Adipose tissue (tissue), 3 donors: ENCODE results near the gene RPLP2. TPM values are rescaled to one million over a fixed set of nuclear protein-coding genes. Genes with fewer than 3 reads are reported as not detected.

Source experiments
- H3K27ac ChIP-seq: one replicate; pipeline ENCODE4 v1.5.1; 2013; ENCODE audit warnings: low read depth, low read length
- WGBS, 3 donors: extraction: QIAGEN DNeasy Blood & Tissue Kit; methylation state at CpG; one replicate each; pipeline ENCODE4 v1.1.7; 2013; 5-methylcytosine and 5-hydroxymethylcytosine counted together
- polyA plus RNA-seq, 3 donors: library from polyadenylated mRNA; stranded (reverse); fragments of 200-250 nt; gene quantifications; one replicate each; pipeline ENCODE4 v1.2.3, GENCODE V29; 2013
- donor health status: healthy with polysubstance abuse.
- donor health status: Bipolar disorder and iron deficiency.
- donor health status: healthy.

RPLP2 gene
- polyA plus RNA-seq, 3 donors = 1,158 to 3,822 (median 2,898) TPM

DNA sequence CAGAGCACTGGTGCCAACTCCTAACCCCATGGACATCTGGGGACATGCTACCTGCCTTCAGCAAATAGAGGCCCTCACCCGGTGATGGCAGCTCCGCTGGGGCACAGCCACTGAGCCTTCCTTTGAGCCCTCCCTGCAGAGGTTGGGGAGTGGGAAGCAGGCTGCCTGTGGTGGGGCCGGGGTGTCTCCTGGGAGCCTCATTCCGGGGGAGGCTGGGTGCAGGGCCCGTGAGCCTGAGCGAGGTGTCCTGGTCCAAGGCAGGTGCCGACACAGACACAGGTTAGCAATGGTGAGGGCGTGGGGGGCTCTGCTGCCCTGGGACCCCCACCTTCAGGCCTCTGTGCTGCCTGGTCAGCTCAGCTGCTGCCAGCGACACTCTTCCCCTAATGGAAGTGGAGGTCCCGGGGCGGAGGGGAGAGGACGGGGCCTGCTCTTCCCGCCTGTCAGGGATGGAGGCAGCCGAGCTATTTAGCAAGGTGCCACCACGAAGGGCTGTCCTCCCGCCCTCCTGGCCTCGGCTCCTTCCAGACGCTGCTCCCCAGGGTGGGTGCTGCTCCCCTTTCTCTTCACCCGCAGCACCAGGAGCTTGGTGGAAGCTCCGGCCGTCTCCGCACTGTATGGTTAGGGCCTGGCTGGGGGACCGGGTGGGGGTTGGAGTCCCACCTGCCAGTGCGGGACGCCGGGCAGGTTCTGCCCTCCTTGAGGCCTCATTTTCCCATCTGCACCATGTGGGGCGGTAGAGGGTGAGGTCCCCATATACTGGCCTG is 44.1 kb downstream of the RPLP2 start:
- 89 to 94% (median 92%) methylated on average over 24 to 27 of the region's 27 CpGs for WGBS, 3 donors
- H3K27ac ChIP-seq = no peak overlapping the region

GRCh38 chr11:854601-855329 is 45.0 kb downstream of the RPLP2 start:
- no peak overlapping the region for H3K27ac ChIP-seq
- 80 to 89% (median 89%) methylated on average over 19 to 20 of the region's 20 CpGs for WGBS, 3 donors

GRCh38 chr11:855330-855674 is 45.5 kb downstream of the RPLP2 start:
- H3K27ac ChIP-seq = no peak overlapping the region
- 86 to 92% (median 90%) methylated on average over 6 to 7 of the region's 7 CpGs for WGBS, 3 donors

- 88 to 93% (median 91%) methylated on average over 12 of the region's 12 CpGs for WGBS, 3 donors
- no peak overlapping the region for H3K27ac ChIP-seq
Observed at GRCh38 chr11:855796-856195, 46.0 kb downstream of the RPLP2 start.

DNA sequence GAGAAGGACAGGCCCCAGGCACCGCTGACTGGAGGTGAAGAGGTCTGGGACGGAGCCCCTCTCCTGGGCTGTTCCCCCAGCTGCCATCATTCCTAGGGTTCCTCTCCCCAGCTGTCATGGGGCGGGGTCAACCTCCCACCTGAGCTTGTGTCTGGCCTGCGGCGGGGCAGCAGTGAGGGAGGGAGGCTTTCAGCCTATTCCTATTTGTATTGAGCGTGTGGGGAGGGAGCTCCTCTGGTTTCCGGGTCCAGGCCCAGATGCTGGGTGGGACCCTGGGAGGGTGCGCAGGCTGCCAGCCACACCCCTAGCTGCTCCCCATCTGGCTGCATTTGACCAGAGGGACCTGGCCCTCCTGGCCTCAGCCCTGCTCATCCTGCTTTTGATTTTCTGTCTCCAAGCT is 46.6 kb downstream of the RPLP2 start:
- H3K27ac ChIP-seq = no peak overlapping the region
- 64 to 81% (median 73%) methylated on average over 8 of the region's 8 CpGs for WGBS, 3 donors

DNA sequence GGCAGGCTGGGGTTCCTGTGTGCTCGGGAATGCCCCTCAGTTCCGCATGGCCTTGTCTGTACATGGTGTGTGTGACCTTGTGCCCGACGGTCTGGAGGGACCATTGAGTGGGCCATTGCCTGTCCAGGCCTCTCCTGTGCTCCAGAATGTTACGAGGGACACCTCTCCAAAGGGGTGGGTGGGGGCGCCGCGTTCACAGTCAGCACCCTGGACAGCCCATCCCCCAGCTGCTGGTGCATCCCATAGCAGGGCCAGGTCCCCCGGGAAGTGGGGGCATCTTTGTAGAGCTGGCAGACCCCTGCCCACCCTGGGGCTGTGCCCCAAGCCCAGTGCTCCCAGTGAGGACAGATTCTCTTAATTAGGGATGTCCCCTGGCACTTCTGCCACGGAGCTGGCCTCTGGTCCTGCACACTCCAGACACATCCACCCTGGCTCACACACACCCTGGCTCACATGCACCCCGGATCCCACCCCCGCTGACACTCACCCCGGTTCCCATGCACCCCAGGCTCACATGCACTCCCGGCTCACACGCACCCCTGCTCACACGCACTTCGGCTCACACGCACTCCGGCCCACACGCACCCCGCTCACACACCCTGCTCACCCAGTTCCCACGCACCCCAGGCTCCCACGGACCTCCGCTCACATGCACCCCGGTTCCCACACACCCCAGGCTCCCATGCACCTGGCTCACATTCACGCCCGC is 48.4 kb downstream of the RPLP2 start:
- H3K27ac ChIP-seq = no peak overlapping the region
- WGBS, 3 donors = 82 to 84% (median 82%) methylated on average over 24 to 27 of the region's 27 CpGs

GRCh38 chr11:858762-859339 is 49.1 kb downstream of the RPLP2 start:
- WGBS, 3 donors = 82 to 89% (median 87%) methylated on average over 31 to 37 of the region's 37 CpGs
- H3K27ac ChIP-seq = no peak overlapping the region

DNA sequence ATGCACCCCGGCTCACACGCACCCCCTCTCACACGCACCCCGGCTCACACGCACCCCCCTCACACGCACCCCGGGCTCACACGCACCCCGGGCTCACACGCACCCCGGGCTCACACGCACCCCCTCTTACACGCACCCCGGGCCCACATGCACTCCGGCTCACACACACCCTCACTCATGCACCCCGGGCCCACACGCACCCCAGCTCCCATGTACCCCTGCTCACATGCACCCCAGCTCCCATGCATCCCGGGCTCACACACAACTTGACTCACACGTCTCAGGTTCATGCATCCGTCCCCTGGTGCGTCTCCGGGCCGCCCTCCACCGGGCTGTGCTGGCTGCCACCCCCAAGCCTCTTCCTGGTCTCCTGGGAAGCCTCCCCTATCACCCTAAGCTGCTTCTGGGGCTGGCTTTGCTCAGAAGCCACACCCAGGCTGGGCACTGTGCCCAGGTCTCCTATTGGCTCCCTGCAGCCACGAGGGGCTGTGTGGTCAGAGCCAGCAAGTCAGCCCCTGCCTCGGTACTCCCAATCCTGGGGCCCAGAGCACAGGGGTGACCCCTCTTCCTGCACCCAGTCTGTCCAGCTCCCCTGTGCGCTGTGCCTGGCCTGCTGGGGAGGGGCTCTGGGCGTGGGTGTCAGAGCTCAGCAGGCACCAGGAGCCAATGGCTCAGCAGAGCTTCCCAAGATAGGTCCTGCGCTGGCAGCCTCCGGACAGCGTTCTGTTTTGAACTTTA is 49.8 kb downstream of the RPLP2 start:
- 46 to 60% (median 58%) methylated on average over 20 to 31 of the region's 31 CpGs for WGBS, 3 donors
- no peak overlapping the region for H3K27ac ChIP-seq

- H3K27ac ChIP-seq = no peak overlapping the region
- 83 to 86% (median 85%) methylated on average over 20 to 21 of the region's 21 CpGs for WGBS, 3 donors
Observed at GRCh38 chr11:860234-861104, 50.7 kb downstream of the RPLP2 start.

GRCh38 chr11:861105-861479 is 51.3 kb downstream of the RPLP2 start:
- WGBS, 3 donors = 83 to 92% (median 91%) methylated on average over 14 of the region's 14 CpGs
- no peak overlapping the region for H3K27ac ChIP-seq

DNA sequence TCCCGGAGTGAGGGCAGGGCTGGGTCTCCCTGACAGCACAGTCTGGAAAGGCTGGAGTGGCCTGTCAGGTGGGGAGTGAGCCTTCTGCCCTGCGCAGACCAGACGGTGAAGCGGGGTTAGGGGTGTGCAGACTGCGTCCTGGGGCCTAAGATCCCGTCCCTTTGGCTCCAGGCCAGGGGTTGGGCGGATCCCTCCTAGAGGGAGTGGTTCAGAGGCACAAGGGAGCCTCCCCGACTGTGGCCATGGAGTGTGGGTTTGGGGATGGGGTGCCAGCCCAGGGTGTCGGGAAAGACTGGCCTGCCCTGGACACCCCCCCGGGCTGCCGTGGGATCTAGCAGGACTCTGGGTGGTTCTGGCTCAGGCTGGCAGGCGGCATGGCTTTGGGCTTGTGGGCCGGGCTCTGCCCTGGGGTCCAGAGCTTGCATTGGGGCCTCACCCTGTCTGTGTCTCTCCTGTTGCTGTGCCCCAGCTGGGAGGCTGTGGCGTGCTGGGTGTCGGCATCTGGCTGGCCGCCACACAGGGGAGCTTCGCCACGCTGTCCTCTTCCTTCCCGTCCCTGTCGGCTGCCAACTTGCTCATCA is 52.4 kb downstream of the RPLP2 start:
- 64 to 68% (median 65%) methylated on average over 19 to 20 of the region's 20 CpGs for WGBS, 3 donors
- no peak overlapping the region for H3K27ac ChIP-seq

Other genes starting within 250 kb of the RPLP2 start
- 1 to 10 TPM; 1.2 to 5.2 (median 1.9) TPM for gene LMNTD2, start 249.2 kb upstream of the RPLP2 start, polyA plus RNA-seq
- 10 to 100 TPM in 2 of 3 donors, 1 to 10 TPM in 1; 6.1 to 43.9 (median 11.4) TPM for gene RASSF7, start 249.0 kb upstream of the RPLP2 start, polyA plus RNA-seq
- gene PHRF1, start 233.5 kb upstream of the RPLP2 start, polyA plus RNA-seq = 10 to 100 TPM in 2 of 3 donors, 1 to 10 TPM in 1; 8.9 to 19.8 (median 16.0) TPM
- 10 to 100 TPM; 20.7 to 49.3 (median 22.1) TPM for gene IRF7, start 194.0 kb upstream of the RPLP2 start, polyA plus RNA-seq
- under 1 TPM in 2 of 3 donors, not detected in 1; 0.39 to 0.74 TPM for gene CDHR5, start 185.0 kb upstream of the RPLP2 start, polyA plus RNA-seq
- gene SCT, start 182.8 kb upstream of the RPLP2 start, polyA plus RNA-seq = not detected
- under 1 TPM in 2 of 3 donors, not detected in 1; 0.16 to 0.18 TPM for gene DRD4, start 172.7 kb upstream of the RPLP2 start, polyA plus RNA-seq
- 10 to 100 TPM; 18.3 to 28.0 (median 18.8) TPM for gene DEAF1, start 114.7 kb upstream of the RPLP2 start, polyA plus RNA-seq
- 10 to 100 TPM; 18.6 to 27.0 (median 19.8) TPM for gene TMEM80, start 114.2 kb upstream of the RPLP2 start, polyA plus RNA-seq
- 10 to 100 TPM; 11.2 to 54.5 (median 29.2) TPM for gene EPS8L2, start 103.7 kb upstream of the RPLP2 start, polyA plus RNA-seq
- 100 to 1,000 TPM in 2 of 3 donors, 10 to 100 TPM in 1; 99.7 to 306 (median 185) TPM for gene TALDO1, start 62.5 kb upstream of the RPLP2 start, polyA plus RNA-seq
- 10 to 100 TPM; 15.4 to 33.4 (median 32.5) TPM for gene GATD1, start 32.5 kb upstream of the RPLP2 start, polyA plus RNA-seq
- under 1 TPM in 2 of 3 donors, not detected in 1; 0.04 to 0.09 TPM for gene CEND1, start 19.9 kb upstream of the RPLP2 start, polyA plus RNA-seq
- 10 to 100 TPM; 11.1 to 53.6 (median 40.1) TPM for gene SLC25A22, start 11.7 kb upstream of the RPLP2 start, polyA plus RNA-seq
- 10 to 100 TPM in 2 of 3 donors, 1 to 10 TPM in 1; 9.2 to 16.5 (median 12.4) TPM for gene PIDD1, start 4.7 kb upstream of the RPLP2 start, polyA plus RNA-seq
- 1,000 to 10,000 TPM in 1 of 3 donors, 100 to 1,000 TPM in 2; 309 to 2,521 (median 389) TPM for gene PNPLA2, start 8.9 kb downstream of the RPLP2 start, polyA plus RNA-seq
- 100 to 1,000 TPM in 1 of 3 donors, 10 to 100 TPM in 2; 36.7 to 174 (median 50.7) TPM for gene CRACR2B, start 18.0 kb downstream of the RPLP2 start, polyA plus RNA-seq
- 100 to 1,000 TPM; 495 to 757 (median 531) TPM for gene CD151, start 23.0 kb downstream of the RPLP2 start, polyA plus RNA-seq
- gene POLR2L, start 32.6 kb downstream of the RPLP2 start, polyA plus RNA-seq = 100 to 1,000 TPM; 126 to 454 (median 290) TPM
- 100 to 1,000 TPM in 2 of 3 donors, 10 to 100 TPM in 1; 34.1 to 122 (median 115) TPM for gene TSPAN4, start 32.9 kb downstream of the RPLP2 start, polyA plus RNA-seq
- gene CHID1, start 100.8 kb downstream of the RPLP2 start, polyA plus RNA-seq = 10 to 100 TPM; 45.3 to 62.6 (median 51.9) TPM
- 10 to 100 TPM; 32.0 to 57.4 (median 37.3) TPM for gene AP2A2, start 115.9 kb downstream of the RPLP2 start, polyA plus RNA-seq
- 10 to 100 TPM in 1 of 3 donors, 1 to 10 TPM in 1, not detected in 1; 6.2 to 10.6 TPM for gene MUC6, start 226.8 kb downstream of the RPLP2 start, polyA plus RNA-seq